ENCODE data around the gene TXNL4A.

DNA sequence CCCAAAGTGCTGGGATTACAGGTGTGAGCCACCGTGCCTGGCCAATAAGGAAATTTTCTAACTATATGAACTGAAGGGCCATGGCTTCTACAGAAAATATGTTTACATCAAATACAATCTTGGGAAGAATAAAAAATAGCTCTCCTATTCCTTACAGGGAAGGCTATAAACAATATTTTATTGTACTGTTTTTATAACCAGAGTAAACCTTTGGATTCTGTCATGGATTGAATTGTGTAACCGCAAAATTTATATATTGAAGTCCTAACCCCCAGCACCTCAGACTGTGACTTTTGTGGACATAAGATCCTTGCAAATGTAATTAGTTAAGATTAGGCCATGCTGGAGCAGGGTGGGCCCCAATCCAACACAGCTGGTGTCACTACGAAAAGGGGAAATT lies 15.6 kb downstream of the TXNL4A start:
- TF ChIP-seq, protein P1, sequence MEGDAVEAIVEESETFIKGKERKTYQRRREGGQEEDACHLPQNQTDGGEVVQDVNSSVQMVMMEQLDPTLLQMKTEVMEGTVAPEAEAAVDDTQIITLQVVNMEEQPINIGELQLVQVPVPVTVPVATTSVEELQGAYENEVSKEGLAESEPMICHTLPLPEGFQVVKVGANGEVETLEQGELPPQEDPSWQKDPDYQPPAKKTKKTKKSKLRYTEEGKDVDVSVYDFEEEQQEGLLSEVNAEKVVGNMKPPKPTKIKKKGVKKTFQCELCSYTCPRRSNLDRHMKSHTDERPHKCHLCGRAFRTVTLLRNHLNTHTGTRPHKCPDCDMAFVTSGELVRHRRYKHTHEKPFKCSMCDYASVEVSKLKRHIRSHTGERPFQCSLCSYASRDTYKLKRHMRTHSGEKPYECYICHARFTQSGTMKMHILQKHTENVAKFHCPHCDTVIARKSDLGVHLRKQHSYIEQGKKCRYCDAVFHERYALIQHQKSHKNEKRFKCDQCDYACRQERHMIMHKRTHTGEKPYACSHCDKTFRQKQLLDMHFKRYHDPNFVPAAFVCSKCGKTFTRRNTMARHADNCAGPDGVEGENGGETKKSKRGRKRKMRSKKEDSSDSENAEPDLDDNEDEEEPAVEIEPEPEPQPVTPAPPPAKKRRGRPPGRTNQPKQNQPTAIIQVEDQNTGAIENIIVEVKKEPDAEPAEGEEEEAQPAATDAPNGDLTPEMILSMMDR (IDR thresholded peaks at IDR 0.05), result no peak
- TF ChIP-seq POLR2A (IDR thresholded peaks at IDR 0.05), result no peak

Data from esophagus squamous epithelium (tissue), 4 donors.